ENCODE measurements around the gene DDX28. TPM values are rescaled to one million over a fixed set of nuclear protein-coding genes. Genes with fewer than 3 reads are reported as not detected.

Gene DDX28
- total and polyA plus RNA-seq, 9 of the 15 experiments (the other 6 are each of a cell fraction or from before 2014, with no cell fraction given), result 2.8 to 24.5 (median 15.9) TPM

GRCh38 chr16:68005786-68006286, 17.2 kb downstream of the DDX28 start (continued):
- TF ChIP-seq, protein P1, sequence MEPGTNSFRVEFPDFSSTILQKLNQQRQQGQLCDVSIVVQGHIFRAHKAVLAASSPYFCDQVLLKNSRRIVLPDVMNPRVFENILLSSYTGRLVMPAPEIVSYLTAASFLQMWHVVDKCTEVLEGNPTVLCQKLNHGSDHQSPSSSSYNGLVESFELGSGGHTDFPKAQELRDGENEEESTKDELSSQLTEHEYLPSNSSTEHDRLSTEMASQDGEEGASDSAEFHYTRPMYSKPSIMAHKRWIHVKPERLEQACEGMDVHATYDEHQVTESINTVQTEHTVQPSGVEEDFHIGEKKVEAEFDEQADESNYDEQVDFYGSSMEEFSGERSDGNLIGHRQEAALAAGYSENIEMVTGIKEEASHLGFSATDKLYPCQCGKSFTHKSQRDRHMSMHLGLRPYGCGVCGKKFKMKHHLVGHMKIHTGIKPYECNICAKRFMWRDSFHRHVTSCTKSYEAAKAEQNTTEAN (CRISPR knock-in tag; IDR thresholded peaks at IDR 0.05), result no peak
- TF ChIP-seq RBM34 (IDR thresholded peaks at IDR 0.05; ENCODE audit: borderline replicate concordance, insufficient read depth, low read length) (no peak), SMAD4 (CRISPR knock-in tag; conservative IDR thresholded peaks at IDR 0.05) (no peak), ZNF395 (CRISPR knock-in tag; IDR thresholded peaks at IDR 0.05) (no peak), CREB3 (tag; conservative IDR thresholded peaks at IDR 0.05; ENCODE audit: low read depth) (0 out of 2 replicates have a peak, but pooled peaks have one; percentile 13), E2F4 (CRISPR knock-in tag; IDR thresholded peaks at IDR 0.05; ENCODE audit: low read depth) (no peak), CSDE1 (IDR thresholded peaks at IDR 0.05) (no peak), SIN3A (IDR thresholded peaks at IDR 0.05; ENCODE audit: borderline replicate concordance in 2 of 2, control insufficient read depth in 1 of 2, low read depth in 2 of 2, low read length in 2 of 2) (no peak), NFE2 (IDR thresholded peaks at IDR 0.05; ENCODE audit: low read depth) (no peak), CBX3 (IDR thresholded peaks at IDR 0.05; ENCODE audit: borderline replicate concordance in 1 of 2, low read length in 2 of 2) (0 out of 3 replicates have a peak, but pooled peaks of 1 of the 2 experiments have one; percentile 18), CHCHD3 (CRISPR knock-in tag; IDR thresholded peaks at IDR 0.05) (no peak), CREB1 (IDR thresholded peaks at IDR 0.05) (no peak), CREB1 (CRISPR knock-in tag; IDR thresholded peaks at IDR 0.05) (no peak), CBX1 (IDR thresholded peaks at IDR 0.05; ENCODE audit: low read depth) (no peak)
- TF ChIP-seq, protein P2, sequence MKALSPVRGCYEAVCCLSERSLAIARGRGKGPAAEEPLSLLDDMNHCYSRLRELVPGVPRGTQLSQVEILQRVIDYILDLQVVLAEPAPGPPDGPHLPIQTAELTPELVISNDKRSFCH (CRISPR knock-in tag; IDR thresholded peaks at IDR 0.05), result no peak
- TF ChIP-seq, protein P2 (tag; IDR thresholded peaks at IDR 0.05), result no peak
- TF ChIP-seq, protein P3, sequence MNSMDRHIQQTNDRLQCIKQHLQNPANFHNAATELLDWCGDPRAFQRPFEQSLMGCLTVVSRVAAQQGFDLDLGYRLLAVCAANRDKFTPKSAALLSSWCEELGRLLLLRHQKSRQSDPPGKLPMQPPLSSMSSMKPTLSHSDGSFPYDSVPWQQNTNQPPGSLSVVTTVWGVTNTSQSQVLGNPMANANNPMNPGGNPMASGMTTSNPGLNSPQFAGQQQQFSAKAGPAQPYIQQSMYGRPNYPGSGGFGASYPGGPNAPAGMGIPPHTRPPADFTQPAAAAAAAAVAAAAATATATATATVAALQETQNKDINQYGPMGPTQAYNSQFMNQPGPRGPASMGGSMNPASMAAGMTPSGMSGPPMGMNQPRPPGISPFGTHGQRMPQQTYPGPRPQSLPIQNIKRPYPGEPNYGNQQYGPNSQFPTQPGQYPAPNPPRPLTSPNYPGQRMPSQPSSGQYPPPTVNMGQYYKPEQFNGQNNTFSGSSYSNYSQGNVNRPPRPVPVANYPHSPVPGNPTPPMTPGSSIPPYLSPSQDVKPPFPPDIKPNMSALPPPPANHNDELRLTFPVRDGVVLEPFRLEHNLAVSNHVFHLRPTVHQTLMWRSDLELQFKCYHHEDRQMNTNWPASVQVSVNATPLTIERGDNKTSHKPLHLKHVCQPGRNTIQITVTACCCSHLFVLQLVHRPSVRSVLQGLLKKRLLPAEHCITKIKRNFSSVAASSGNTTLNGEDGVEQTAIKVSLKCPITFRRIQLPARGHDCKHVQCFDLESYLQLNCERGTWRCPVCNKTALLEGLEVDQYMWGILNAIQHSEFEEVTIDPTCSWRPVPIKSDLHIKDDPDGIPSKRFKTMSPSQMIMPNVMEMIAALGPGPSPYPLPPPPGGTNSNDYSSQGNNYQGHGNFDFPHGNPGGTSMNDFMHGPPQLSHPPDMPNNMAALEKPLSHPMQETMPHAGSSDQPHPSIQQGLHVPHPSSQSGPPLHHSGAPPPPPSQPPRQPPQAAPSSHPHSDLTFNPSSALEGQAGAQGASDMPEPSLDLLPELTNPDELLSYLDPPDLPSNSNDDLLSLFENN (IDR thresholded peaks at IDR 0.05; ENCODE audit: low read depth in 2 of 2, low read length in 2 of 2), result no peak

Data from K562 (cell line).